PFSK-1 (cell line): ENCODE measurements around the gene MARCHF3.

Source experiments
- POLR2AphosphoS5 ChIP-seq: IDR thresholded peaks from 2 replicates; pipeline ENCODE4 v1.6.1; 2012; ENCODE audit warnings: low read depth, mild to moderate bottlenecking, control low read depth, low read length, moderate library complexity
- TF ChIP-seq, protein P1 (sequence below), 2 experiments: IDR thresholded peaks; 2 replicates each; pipeline versions ENCODE4 v1.6.1 to v1.8.0; 2011 to 2012; ENCODE audit warnings: low read depth in 2 of 2, low read length in 2 of 2, control low read depth in 1 of 2, inconsistent platforms in 1 of 2, mild to moderate bottlenecking in 1 of 2, moderate library complexity in 1 of 2; ENCODE audit not compliant: insufficient read depth in 1 of 2

GRCh38 chr5:126998201-126998631, 32.1 kb downstream of the MARCHF3 start:
- TF ChIP-seq, protein P1, sequence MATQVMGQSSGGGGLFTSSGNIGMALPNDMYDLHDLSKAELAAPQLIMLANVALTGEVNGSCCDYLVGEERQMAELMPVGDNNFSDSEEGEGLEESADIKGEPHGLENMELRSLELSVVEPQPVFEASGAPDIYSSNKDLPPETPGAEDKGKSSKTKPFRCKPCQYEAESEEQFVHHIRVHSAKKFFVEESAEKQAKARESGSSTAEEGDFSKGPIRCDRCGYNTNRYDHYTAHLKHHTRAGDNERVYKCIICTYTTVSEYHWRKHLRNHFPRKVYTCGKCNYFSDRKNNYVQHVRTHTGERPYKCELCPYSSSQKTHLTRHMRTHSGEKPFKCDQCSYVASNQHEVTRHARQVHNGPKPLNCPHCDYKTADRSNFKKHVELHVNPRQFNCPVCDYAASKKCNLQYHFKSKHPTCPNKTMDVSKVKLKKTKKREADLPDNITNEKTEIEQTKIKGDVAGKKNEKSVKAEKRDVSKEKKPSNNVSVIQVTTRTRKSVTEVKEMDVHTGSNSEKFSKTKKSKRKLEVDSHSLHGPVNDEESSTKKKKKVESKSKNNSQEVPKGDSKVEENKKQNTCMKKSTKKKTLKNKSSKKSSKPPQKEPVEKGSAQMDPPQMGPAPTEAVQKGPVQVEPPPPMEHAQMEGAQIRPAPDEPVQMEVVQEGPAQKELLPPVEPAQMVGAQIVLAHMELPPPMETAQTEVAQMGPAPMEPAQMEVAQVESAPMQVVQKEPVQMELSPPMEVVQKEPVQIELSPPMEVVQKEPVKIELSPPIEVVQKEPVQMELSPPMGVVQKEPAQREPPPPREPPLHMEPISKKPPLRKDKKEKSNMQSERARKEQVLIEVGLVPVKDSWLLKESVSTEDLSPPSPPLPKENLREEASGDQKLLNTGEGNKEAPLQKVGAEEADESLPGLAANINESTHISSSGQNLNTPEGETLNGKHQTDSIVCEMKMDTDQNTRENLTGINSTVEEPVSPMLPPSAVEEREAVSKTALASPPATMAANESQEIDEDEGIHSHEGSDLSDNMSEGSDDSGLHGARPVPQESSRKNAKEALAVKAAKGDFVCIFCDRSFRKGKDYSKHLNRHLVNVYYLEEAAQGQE (IDR thresholded peaks at IDR 0.05; ENCODE audit: insufficient read depth in 1 of 2, low read depth in 2 of 2, low read length in 2 of 2), result no peak
- no peak for TF ChIP-seq POLR2AphosphoS5
